ENCODE measurements around the gene ITPR3. TPM values are rescaled to one million over a fixed set of nuclear protein-coding genes. Genes with fewer than 3 reads are reported as not detected.

ITPR3 gene
- total and polyA plus RNA-seq, 2 donors (not counting 3 experiments of a cell fraction or from before 2014, with no cell fraction given), result 28.8 to 52.2 TPM

DNA sequence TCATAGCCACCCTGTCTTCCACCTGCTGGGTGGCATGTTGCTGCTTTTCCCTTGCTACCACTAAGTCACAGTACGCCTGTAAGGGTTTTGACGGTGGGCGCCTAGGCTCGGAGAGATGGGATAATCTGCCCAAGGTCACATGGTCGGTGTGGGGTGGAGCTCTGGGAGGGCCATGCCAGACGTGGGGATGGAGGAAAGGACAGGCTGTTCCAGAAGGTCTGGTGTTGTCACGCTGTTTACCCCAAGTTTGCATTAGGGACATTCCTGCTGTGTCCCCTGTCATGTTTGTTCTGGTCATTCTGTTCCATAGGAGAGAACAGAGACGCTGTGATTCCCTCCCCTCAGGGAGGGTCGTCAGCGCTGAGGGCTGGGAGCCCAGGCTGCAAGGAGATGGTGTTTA is 109.5 kb downstream of the ITPR3 start:
- H3K27ac ChIP-seq (ENCODE audit: insufficient read depth, low read depth, low read length), result no peak overlapping the region
- peaks cover 0 to 3% of the 10 kb centered on the region in 2 experiments for H3K27me3 ChIP-seq (ENCODE audit: control insufficient read depth in 2 of 2, insufficient read depth in 2 of 2, low read length in 2 of 2)
- TF ChIP-seq GATA2 (IDR thresholded peaks at IDR 0.05; ENCODE audit: insufficient read depth, insufficient read length, low read depth, low read length), result no peak
- TF ChIP-seq MYC (IDR thresholded peaks at IDR 0.05; ENCODE audit: low read depth, low read length), result no peak
- TF ChIP-seq, protein P1, sequence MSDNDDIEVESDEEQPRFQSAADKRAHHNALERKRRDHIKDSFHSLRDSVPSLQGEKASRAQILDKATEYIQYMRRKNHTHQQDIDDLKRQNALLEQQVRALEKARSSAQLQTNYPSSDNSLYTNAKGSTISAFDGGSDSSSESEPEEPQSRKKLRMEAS (IDR thresholded peaks at IDR 0.05; ENCODE audit: insufficient read depth, insufficient read length), result no peak
- no peak for TF ChIP-seq FOS (IDR thresholded peaks at IDR 0.05; ENCODE audit: borderline replicate concordance, insufficient read depth, low read length)
- TF ChIP-seq EZH2 (IDR thresholded peaks at IDR 0.05; ENCODE audit: borderline replicate concordance, low read depth, low read length, severe bottlenecking), result no peak
- TF ChIP-seq, protein P2, sequence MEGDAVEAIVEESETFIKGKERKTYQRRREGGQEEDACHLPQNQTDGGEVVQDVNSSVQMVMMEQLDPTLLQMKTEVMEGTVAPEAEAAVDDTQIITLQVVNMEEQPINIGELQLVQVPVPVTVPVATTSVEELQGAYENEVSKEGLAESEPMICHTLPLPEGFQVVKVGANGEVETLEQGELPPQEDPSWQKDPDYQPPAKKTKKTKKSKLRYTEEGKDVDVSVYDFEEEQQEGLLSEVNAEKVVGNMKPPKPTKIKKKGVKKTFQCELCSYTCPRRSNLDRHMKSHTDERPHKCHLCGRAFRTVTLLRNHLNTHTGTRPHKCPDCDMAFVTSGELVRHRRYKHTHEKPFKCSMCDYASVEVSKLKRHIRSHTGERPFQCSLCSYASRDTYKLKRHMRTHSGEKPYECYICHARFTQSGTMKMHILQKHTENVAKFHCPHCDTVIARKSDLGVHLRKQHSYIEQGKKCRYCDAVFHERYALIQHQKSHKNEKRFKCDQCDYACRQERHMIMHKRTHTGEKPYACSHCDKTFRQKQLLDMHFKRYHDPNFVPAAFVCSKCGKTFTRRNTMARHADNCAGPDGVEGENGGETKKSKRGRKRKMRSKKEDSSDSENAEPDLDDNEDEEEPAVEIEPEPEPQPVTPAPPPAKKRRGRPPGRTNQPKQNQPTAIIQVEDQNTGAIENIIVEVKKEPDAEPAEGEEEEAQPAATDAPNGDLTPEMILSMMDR (IDR thresholded peaks at IDR 0.05; ENCODE audit: extremely low read depth in 1 of 2, insufficient read depth in 1 of 2, low read depth in 1 of 2, low read length in 2 of 2), result no peak
- no peak for TF ChIP-seq POLR2AphosphoS5 (IDR thresholded peaks at IDR 0.05; ENCODE audit: insufficient read depth, low read depth, low read length)
- no peak for TF ChIP-seq JUN (IDR thresholded peaks at IDR 0.05; ENCODE audit: borderline replicate concordance, insufficient read depth, insufficient read length, low read depth)
- no peak for TF ChIP-seq POLR2A (IDR thresholded peaks at IDR 0.05; ENCODE audit: low read depth, low read length)
- H3K9me1 ChIP-seq (replicated peaks; ENCODE audit: control insufficient read depth, extremely low read depth, insufficient read depth, low read length), result no peaks in the 10 kb centered on the region
- ChIA-PET POLR2A (no interaction called here), CTCF (interaction anchor here (1.7 kb wide), 1 partner anchor 14 kb away, joined by 7 read pairs; no protein-coding TSS in a partner anchor)
- FAIRE-seq, result no peak
- H3K4me1 ChIP-seq (ENCODE audit: control insufficient read depth, extremely low read depth, insufficient read depth, low read length), result no peaks in the 10 kb centered on the region
- H4K20me1 ChIP-seq (replicated peaks; ENCODE audit: control insufficient read depth, extremely low read depth, insufficient read depth, low read length), result no peaks in the 10 kb centered on the region
- H3K4me3 ChIP-seq (replicated peaks in 1 of 3; ENCODE audit: insufficient read depth in 1 of 3, low read depth in 1 of 3, low read length in 3 of 3), result no peak overlapping the region
- no peaks in the 10 kb centered on the region for H3K36me3 ChIP-seq (ENCODE audit: control insufficient read depth in 2 of 2, extremely low read depth in 1 of 2, insufficient read depth in 2 of 2, low read length in 2 of 2)
- no peak overlapping the region for H3K4me2 ChIP-seq (ENCODE audit: insufficient read depth, low read length)
- no peak overlapping the region for H3K9ac ChIP-seq (replicated peaks; ENCODE audit: extremely low read depth, insufficient read depth, low read length)
- dilution Hi-C loops (cut with MboI; ENCODE audit: extremely low pct_ligation_motif_present, low sequenced_read_pairs) (no loop called here), intact Hi-C loops (cut with micrococcal nuclease) (no loop called here)
- H2AFZ ChIP-seq (ENCODE audit: low read depth, low read length), result no peak overlapping the region
- no peak for DNase-seq (ENCODE audit: low read depth, low spot score)
- no TSS peak for BruUV-seq (replicated peaks)
- H3K9me3 ChIP-seq (replicated peaks; ENCODE audit: control insufficient read depth, insufficient read depth, low read length), result no peaks in the 10 kb centered on the region
- H3K79me2 ChIP-seq (ENCODE audit: control insufficient read depth, insufficient read depth, low read length), result no peaks in the 10 kb centered on the region

Measured in endothelial cell of umbilical vein (primary cell).